Fibroblast of the aortic adventitia (primary cell): ENCODE data around the gene RNF180. TPM values are rescaled to one million over a fixed set of nuclear protein-coding genes. Genes with fewer than 3 reads are reported as not detected.
A peak's percentile ranks its signal among the peaks of the same experiment; 100 is the strongest.

ENCODE experiments used
- DNase-seq: peaks from one replicate; pipeline ENCODE4 v3.0.0-alpha.2; 2010; ENCODE audit warnings: low read depth
- H3K4me3 ChIP-seq: 2 replicates; pipeline ENCODE4 v1.5.1; 2011; ENCODE audit warnings: low read depth, mild to moderate bottlenecking, control low read depth, low read length, moderate library complexity
- CTCF ChIP-seq: IDR thresholded peaks from 2 replicates; pipeline ENCODE4 v1.5.1; 2011; ENCODE audit warnings: mild to moderate bottlenecking, low read length, control low read depth, inconsistent platforms; ENCODE audit not compliant: insufficient read depth
- total RNA-seq: library from RNA; depleted of rRNA; stranded (reverse); fragments of >200 nt; gene quantifications from 2 replicates; pipeline ENCODE4 v1.2.3, GENCODE V29; 2012; ENCODE audit warnings: low replicate concordance

The RNF180 gene
- total RNA-seq, 1 donor: 1.4 TPM

DNA sequence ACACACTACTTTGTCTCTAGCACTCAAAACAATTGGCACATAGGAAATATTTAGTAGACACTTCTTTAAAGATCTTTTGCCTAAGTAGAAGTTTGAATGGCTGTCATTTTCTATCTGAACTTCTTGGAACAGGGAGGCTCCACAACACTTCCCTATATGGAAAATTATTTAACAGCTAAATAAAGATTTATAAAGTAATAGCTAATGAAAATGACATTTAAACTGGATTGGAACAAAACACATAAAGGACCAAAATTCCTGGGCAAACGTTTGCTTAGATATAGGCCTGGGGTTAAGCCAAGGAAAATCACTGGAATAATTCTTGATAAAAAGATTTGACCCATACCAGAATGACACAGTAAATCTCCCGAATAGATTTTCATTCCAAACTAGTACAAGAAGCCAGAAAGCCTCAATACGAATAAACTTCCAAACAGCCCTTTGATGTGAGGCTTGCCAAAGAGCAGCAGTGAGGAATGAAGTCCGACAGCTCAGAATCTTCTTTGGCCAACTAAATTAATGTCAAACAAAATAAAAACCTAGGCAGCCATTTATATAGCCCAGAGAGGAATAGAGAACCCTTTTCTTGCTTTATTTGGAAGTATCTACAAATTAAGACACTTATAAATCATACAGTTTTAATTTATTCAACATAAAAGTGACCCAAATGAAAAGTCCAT is 20.3 kb upstream of the RNF180 start:
- DNase-seq: peak; percentile 34
- no peak overlapping the region for H3K4me3 ChIP-seq
- no peak for TF ChIP-seq CTCF

- no peak for TF ChIP-seq CTCF
- H3K4me3 ChIP-seq: no peak overlapping the region
- DNase-seq: no peak
Observed at GRCh38 chr5:64147379-64147778, 18.3 kb upstream of the RNF180 start.

DNA sequence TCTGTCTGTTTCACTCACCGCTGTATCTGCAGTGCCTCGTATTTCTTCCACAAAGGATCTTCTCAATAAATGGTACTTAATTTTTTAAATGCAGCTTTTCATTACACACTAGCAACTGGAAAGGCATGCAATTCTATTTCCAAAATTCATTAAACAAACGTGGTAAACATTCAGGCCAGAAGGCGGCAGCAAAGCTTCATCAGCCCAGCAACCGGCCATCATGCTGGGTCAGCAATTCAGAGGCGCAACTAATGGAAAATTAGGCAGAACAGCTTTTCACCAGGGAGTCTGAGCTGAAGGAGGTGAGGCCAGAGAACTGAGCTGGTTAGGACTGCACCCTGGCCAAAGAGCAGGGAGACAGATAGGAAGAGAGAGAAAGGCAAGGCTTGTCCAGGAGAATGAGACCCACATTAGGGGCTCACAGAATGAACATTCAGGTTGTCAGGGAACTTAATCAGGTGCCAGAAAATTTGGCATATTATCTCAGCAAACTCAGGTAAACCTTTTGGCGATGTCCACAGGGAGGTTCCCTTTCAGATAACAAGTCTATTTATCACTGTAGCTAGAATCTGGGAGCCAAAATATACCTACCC is 17.7 kb upstream of the RNF180 start:
- peak; percentile 86 for TF ChIP-seq CTCF
- H3K4me3 ChIP-seq: no peak overlapping the region
- DNase-seq: peak; percentile 61

GRCh38 chr5:64149268-64149667 is 16.4 kb upstream of the RNF180 start:
- no peak for DNase-seq
- TF ChIP-seq CTCF: no peak
- no peak overlapping the region for H3K4me3 ChIP-seq

DNA sequence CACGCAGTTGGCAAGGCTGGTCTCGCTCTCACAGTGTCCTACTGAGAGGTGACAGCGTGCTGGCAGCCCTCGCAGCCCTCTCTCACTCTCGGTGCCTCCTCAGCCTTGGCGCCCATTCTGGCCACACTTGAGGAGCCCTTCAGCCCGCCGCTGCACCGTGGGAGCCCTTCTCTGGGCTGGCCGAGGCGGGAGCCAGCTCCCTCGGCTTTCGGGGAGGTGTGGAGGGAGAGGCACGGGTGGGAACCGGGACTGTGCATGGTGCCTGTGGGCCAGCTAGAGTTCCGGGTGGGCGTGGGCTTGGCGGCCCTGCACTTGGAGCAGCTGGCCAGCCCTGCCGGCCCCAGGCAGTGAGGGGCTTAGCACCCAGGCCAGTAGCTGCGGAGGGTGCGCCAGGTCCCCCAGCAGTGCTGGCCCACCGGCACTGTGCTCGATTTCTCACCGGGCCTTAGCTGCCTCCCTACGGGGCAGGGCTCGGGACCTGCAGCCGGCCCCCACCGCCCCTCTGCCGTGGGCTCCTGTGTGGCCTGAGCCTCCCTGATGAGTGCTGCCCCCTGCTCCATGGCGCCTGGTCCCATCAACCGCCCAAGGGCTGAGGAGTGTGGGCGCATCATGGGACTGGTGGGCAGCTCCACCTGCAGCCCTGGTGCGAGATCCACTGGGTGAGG is 15.7 kb upstream of the RNF180 start:
- no peak for DNase-seq
- H3K4me3 ChIP-seq: no peak overlapping the region
- TF ChIP-seq CTCF: no peak

DNA sequence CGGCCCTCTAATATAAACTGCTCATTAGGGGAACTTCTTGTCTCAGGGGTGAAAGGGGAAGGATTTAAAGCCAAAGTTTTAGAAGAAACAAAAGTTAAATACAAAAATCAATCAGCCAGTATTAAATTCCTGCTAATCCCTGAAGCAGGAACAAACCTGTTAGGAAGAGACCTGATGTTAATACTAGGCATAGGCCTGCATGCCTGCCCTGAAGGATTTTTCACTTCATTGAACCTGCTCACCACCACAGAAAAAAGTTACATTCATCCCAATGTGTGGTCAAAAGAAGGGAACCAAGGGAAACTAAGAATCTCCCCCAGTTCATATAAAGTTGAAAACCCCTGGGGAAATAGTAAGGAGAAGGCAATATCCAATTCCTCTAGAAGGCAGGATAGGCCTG is 9.4 kb upstream of the RNF180 start:
- no peak for DNase-seq
- no peak for TF ChIP-seq CTCF
- H3K4me3 ChIP-seq: no peak overlapping the region
